GM12878 (cell line): ENCODE results near the gene LDLRAD4. TPM values are rescaled to one million over a fixed set of nuclear protein-coding genes. Genes with fewer than 3 reads are reported as not detected.

Experiments used
- ATAC-seq: fragments of 200-7000 bp; cut with Tn5 transposase; 3 replicates; pipeline ENCODE4 v1.9.1; 2020; ENCODE audit warnings: mild to moderate bottlenecking, moderate library complexity
- BruUV-seq: library from RNA; stranded (reverse); fragments of 400-500 nt; replicated peaks from 2 replicates; lab custom pipeline; 2021; lab: Mats Ljungman, UMichigan
- CTCF ChIA-PET: fragments of 300-600 bp; sonication (Branson Sonifier 250); formaldehyde crosslinking; extraction: SDS; loops from one replicate; lab custom pipeline; 2021; ENCODE audit warnings: inconsistent platforms; lab: Yijun Ruan, JAX
- POLR2A ChIA-PET: fragments of 350-600 bp; formaldehyde crosslinking; extraction: SDS; loops from one replicate; lab custom pipeline; 2021; ENCODE audit warnings: inconsistent platforms; lab: Charles Lee
- RAD21 ChIA-PET: fragments of 300-600 bp; sonication (Branson Sonifier 250); formaldehyde crosslinking; loops from one replicate; lab custom pipeline; 2023; ENCODE audit warnings: antibody characterized with exemption; ENCODE audit not compliant: unreplicated experiment; lab: Charles Lee
- SMC1A ChIA-PET: fragments of 300-600 bp; sonication (Branson Sonifier 250); formaldehyde crosslinking; loops from one replicate; lab custom pipeline; 2023; ENCODE audit not compliant: unreplicated experiment, uncharacterized antibody; lab: Charles Lee
- DNase-seq: peaks from one replicate; pipeline ENCODE4 v3.0.0-alpha.2; 2011; ENCODE audit warnings: low read depth, low spot score
- FAIRE-seq: peaks from 3 replicates; lab custom pipeline; 2011; peaks lifted over from hg19 to GRCh38; lab: Jason Lieb, UNC
- H2AFZ ChIP-seq: 2 replicates; pipeline ENCODE4 v1.6.0; 2011; ENCODE audit warnings: low read depth, low read length, control low read depth; ENCODE audit not compliant: control insufficient read depth
- H3K27ac ChIP-seq: 2 replicates; pipeline ENCODE4 v1.5.1; 2011; ENCODE audit warnings: control low read depth; ENCODE audit not compliant: control insufficient read depth, insufficient read depth
- H3K27me3 ChIP-seq, 2 experiments: replicated peaks in 1 of 2; 2 replicates each; pipeline versions ENCODE4 v1.6.0 to v1.6.1; 2011; ENCODE audit warnings: low read length in 1 of 2; ENCODE audit not compliant: control insufficient read depth in 2 of 2, insufficient read depth in 2 of 2
- H3K36me3 ChIP-seq, 2 experiments: 2 replicates each; pipeline ENCODE4 v1.5.1; 2011; ENCODE audit warnings: low read length in 1 of 2; ENCODE audit not compliant: control insufficient read depth in 2 of 2, insufficient read depth in 2 of 2
- H3K4me1 ChIP-seq: 2 replicates; pipeline ENCODE4 v1.6.1; 2011; ENCODE audit warnings: mild to moderate bottlenecking, low read length, moderate library complexity, mixed read lengths; ENCODE audit not compliant: control insufficient read depth, insufficient read depth
- H3K4me2 ChIP-seq: 2 replicates; pipeline ENCODE4 v1.6.0; 2011; ENCODE audit warnings: control low read depth; ENCODE audit not compliant: control insufficient read depth, insufficient read depth
- H3K4me3 ChIP-seq: fragments of 200-600 bp; sonication (generic); 2 replicates; pipeline ENCODE4 v1.5.1; 2016
- H3K79me2 ChIP-seq: 2 replicates; pipeline ENCODE4 v1.6.0; 2011; ENCODE audit warnings: low read length; ENCODE audit not compliant: control insufficient read depth, insufficient read depth
- H3K9ac ChIP-seq: 2 replicates; pipeline ENCODE4 v1.8.0; 2011; ENCODE audit warnings: low read length, control low read depth, mixed read lengths; ENCODE audit not compliant: control insufficient read depth, insufficient read depth
- H3K9me3 ChIP-seq: replicated peaks from 3 replicates; pipeline ENCODE4 v1.5.1; 2011; ENCODE audit warnings: mild to moderate bottlenecking, low read length; ENCODE audit not compliant: control insufficient read depth, insufficient read depth
- H4K20me1 ChIP-seq: 2 replicates; pipeline ENCODE4 v1.6.0; 2011; ENCODE audit not compliant: control insufficient read depth, insufficient read depth
- ASH2L ChIP-seq: fragments of 300-600, 200-600 bp; sonication (generic); IDR thresholded peaks from 2 replicates; pipeline ENCODE4 v1.6.1; 2017; ENCODE audit warnings: low read depth, mild to moderate bottlenecking, borderline replicate concordance
- EP300 ChIP-seq, 2 experiments: fragments of 150-350 bp in 1 of 2; IDR thresholded peaks; 2 replicates each; pipeline ENCODE4 v1.6.1; 2011 to 2012; ENCODE audit warnings: low read depth in 2 of 2, low read length in 2 of 2, borderline replicate concordance in 1 of 2, improper control_type of control experiment in 1 of 2, inconsistent platforms in 1 of 2; ENCODE audit not compliant: control insufficient read depth in 1 of 2
- JUNB ChIP-seq: IDR thresholded peaks from 2 replicates; pipeline ENCODE4 v1.6.1; 2016; ENCODE audit warnings: antibody characterized with exemption, mild to moderate bottlenecking
- MEF2B ChIP-seq: fragments of 450-650 bp; IDR thresholded peaks from 2 replicates; pipeline ENCODE4 v1.6.1; 2018; ENCODE audit warnings: mild to moderate bottlenecking, moderate library complexity; ENCODE audit not compliant: partially characterized antibody, poor library complexity, severe bottlenecking
- PAX8 ChIP-seq: fragments of 450-650 bp; IDR thresholded peaks from 2 replicates; pipeline ENCODE4 v1.6.1; 2017; ENCODE audit warnings: mild to moderate bottlenecking, moderate library complexity
- POLR2A ChIP-seq: IDR thresholded peaks from 2 replicates; pipeline ENCODE4 v1.6.1; 2011; ENCODE audit warnings: low read depth, mild to moderate bottlenecking, low read length
- SREBF1 ChIP-seq: IDR thresholded peaks from 2 replicates; pipeline ENCODE4 v1.6.1; 2012; ENCODE audit warnings: mild to moderate bottlenecking, low read length
- TAF1 ChIP-seq: IDR thresholded peaks from 2 replicates; pipeline ENCODE4 v1.6.1; 2011; ENCODE audit warnings: mild to moderate bottlenecking, low read depth, low read length, borderline replicate concordance
- TARDBP ChIP-seq: IDR thresholded peaks from 2 replicates; pipeline ENCODE4 v1.6.1; 2016; ENCODE audit warnings: borderline replicate concordance
- ZBTB33 ChIP-seq: fragments of 450-650 bp; IDR thresholded peaks from 2 replicates; pipeline ENCODE4 v1.6.1; 2017; ENCODE audit warnings: mild to moderate bottlenecking
- WGBS: methylation state at CpG from one replicate; pipeline ENCODE4 v1.1.6; 2016; ENCODE audit warnings: low lambda C conversion rate; ENCODE audit not compliant: insufficient replicate concordance, insufficient coverage; ENCODE audit errors: missing lambda C conversion rate; 5-methylcytosine and 5-hydroxymethylcytosine counted together
- in situ Hi-C: fragments of 300-500 bp; cut with MboI; formaldehyde crosslinking; loops from 9 replicates; pipeline ENCODE4 v1.14.3; 2018; ENCODE audit warnings: mixed read lengths
- intact Hi-C: fragments of 100-400 bp; cut with micrococcal nuclease; formaldehyde crosslinking; loops from one replicate; pipeline ENCODE4 v1.14.2; 2022; ENCODE audit not compliant: unreplicated experiment
- polyA plus RNA-seq, 11 experiments: library from polyadenylated mRNA; depleted of rRNA in 4 of 11; unstranded in 6 of 11; stranded (reverse) in 5 of 11; fragments of >200 nt; fragmentation: Nextera tagmentation in 4 of 11; fragmentation: Illumina TruSeq in 1 of 11; extraction: Ambion mirVana in 4 of 11; extraction: Trizol in 1 of 11; gene quantifications; 1 replicate in 1 of 11; 2 replicates in 10 of 11; pipeline versions ENCODE4 v1.2.1 to v1.2.3, GENCODE V29; 2011 to 2016; ENCODE audit warnings: inconsistent platforms in 2 of 11, missing spikeins in 2 of 11, low read depth in 1 of 11
- total RNA-seq, 4 experiments: library from RNA; depleted of rRNA in 3 of 4; stranded (reverse); fragments of >200 nt in 3 of 4; fragmentation: Illumina TruSeq in 1 of 4; extraction: Trizol in 1 of 4; gene quantifications; 2 replicates each; pipeline versions ENCODE4 v1.2.1 to v1.2.3, GENCODE V29; 2013 to 2021
- TF ChIP-seq, protein P1 (sequence below), 3 experiments: IDR thresholded peaks in 2 of 3; conservative IDR thresholded peaks in 1 of 3; 2 replicates each; pipeline ENCODE4 v1.5.1; 2011; ENCODE audit warnings: low read depth in 3 of 3, low read length in 3 of 3, mild to moderate bottlenecking in 3 of 3, control low read depth in 2 of 3, moderate library complexity in 2 of 3, inconsistent platforms in 1 of 3, mixed read lengths in 1 of 3; ENCODE audit not compliant: control insufficient read depth in 2 of 3, insufficient read depth in 1 of 3; ENCODE audit errors: extremely low read depth in 1 of 3

Gene LDLRAD4
- total and polyA plus RNA-seq, 10 of the 15 experiments (the other 5 are each of a cell fraction or from before 2014, with no cell fraction given) = 2.7 to 16.8 (median 11.2) TPM

DNA sequence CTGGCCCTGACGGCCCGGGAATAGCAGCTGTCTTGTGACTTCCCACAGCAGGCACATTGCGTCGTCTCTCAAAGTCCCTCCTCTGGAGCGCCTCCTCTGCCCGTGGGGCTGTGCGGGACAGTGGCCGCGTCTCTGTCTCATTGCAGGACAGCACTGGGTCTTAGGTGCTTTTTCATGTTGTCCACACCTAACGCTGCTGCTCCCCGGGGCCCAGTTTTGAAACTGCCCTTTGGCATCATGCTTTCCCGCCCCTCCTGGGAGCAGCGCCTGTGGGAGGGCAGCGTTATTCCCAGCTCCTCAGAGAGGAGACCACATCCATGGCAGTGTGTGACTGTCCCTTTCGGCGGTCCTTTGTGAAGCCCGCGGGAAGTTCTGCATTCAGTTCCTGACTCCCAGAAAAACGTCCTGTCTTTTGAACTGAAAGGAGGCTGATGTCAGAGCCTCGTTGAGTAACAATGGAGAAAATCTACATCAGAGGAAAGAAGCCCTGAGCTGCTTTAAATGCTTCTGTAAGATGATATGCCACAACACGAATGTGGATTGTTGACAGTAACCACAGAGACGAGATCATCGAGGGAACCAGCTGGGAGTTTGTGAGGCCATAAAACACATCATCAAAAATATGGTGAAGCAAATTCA lies 281.8 kb downstream of the LDLRAD4 start (continued):
- no peak for TF ChIP-seq JUNB
- no peak for TF ChIP-seq POLR2A
- TF ChIP-seq EP300 (IDR thresholded peaks at IDR 0.05; ENCODE audit: borderline replicate concordance in 1 of 2, control insufficient read depth in 1 of 2, low read depth in 2 of 2, low read length in 2 of 2) = no peak
- no peak for TF ChIP-seq MEF2B
- no peak for TF ChIP-seq ASH2L
- no peak for TF ChIP-seq SREBF1
- TF ChIP-seq, all 136 proteins: peak for 0

DNA sequence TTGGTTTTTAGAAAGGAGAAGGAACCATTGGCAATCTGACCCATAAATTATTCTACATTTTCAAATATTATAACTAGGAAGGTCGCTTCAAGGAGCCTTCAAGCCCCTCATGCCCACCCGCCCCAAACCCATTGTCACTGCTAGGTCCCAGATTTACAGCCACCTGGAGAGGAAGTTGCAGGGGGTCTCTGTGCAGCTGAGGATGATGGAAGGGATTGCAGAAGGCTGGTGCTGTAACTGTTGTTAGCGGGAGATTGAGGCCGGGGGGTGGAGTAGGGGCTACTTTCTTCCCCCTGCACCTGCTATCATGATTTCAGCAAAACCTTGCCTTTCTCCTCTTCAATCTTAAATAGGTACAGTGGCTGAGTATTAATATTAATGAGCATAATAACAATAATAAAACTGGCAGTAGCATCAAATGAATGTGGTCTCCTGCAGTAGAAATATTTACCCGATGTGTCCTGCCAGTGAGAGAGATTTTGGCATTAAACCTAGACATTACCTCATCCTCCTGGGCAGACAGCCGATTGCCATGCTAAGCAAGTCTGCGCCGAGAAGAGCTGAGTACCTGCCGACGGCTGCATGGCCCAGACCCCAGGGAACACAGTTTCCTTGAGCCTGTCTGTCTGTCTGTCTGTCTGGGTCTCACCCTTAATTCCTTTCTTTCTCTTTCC lies 282.4 kb downstream of the LDLRAD4 start:
- no peak overlapping the region for H2AFZ ChIP-seq
- no peak for ATAC-seq
- ChIA-PET RAD21 (interaction anchor here (1.0 to 1.7 kb wide), 3 partner anchors 173 to 341 kb away, joined by 3 to 13 read pairs (median 3); no protein-coding TSS in a partner anchor), CTCF (interaction anchor here (1.2 to 1.7 kb wide), 2 partner anchors 56 to 285 kb away, joined by 3 to 9 read pairs; no protein-coding TSS in a partner anchor), SMC1A (interaction anchor here (1.2 to 1.6 kb wide), 3 partner anchors 17 to 341 kb away, joined by 4 to 10 read pairs (median 5); no protein-coding TSS in a partner anchor), POLR2A (no interaction called here)
- no peaks in the 10 kb centered on the region for H3K36me3 ChIP-seq
- no peak for FAIRE-seq
- H3K4me2 ChIP-seq = no peak overlapping the region
- H3K27me3 ChIP-seq = peaks cover 0 to 4% of the 10 kb centered on the region in 2 experiments; a peak in 2 of 4 replicates
- H3K79me2 ChIP-seq = no peaks in the 10 kb centered on the region
- H4K20me1 ChIP-seq = no peaks in the 10 kb centered on the region
- H3K9me3 ChIP-seq = no peaks in the 10 kb centered on the region; the same call in 2 of the 3 replicates
- in situ Hi-C loops = no loop called here
- TF ChIP-seq, protein P1, sequence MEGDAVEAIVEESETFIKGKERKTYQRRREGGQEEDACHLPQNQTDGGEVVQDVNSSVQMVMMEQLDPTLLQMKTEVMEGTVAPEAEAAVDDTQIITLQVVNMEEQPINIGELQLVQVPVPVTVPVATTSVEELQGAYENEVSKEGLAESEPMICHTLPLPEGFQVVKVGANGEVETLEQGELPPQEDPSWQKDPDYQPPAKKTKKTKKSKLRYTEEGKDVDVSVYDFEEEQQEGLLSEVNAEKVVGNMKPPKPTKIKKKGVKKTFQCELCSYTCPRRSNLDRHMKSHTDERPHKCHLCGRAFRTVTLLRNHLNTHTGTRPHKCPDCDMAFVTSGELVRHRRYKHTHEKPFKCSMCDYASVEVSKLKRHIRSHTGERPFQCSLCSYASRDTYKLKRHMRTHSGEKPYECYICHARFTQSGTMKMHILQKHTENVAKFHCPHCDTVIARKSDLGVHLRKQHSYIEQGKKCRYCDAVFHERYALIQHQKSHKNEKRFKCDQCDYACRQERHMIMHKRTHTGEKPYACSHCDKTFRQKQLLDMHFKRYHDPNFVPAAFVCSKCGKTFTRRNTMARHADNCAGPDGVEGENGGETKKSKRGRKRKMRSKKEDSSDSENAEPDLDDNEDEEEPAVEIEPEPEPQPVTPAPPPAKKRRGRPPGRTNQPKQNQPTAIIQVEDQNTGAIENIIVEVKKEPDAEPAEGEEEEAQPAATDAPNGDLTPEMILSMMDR (IDR thresholded peaks at IDR 0.05 in 2 of 3, conservative IDR thresholded peaks at IDR 0.05 in 1 of 3; ENCODE audit: control insufficient read depth in 2 of 3, extremely low read depth in 1 of 3, insufficient read depth in 1 of 3, low read depth in 3 of 3, low read length in 3 of 3) = no peak
- TF ChIP-seq PAX8 (no peak), ZBTB33 (no peak), TAF1 (no peak), TARDBP (no peak)
- H3K4me3 ChIP-seq = no peak overlapping the region
- BruUV-seq = no TSS peak
- H3K27ac ChIP-seq = no peak overlapping the region
- intact Hi-C loops = no loop called here
- no peak overlapping the region for H3K9ac ChIP-seq
- peaks cover 12% of the 10 kb centered on the region for H3K4me1 ChIP-seq
- DNase-seq = no peak
- WGBS = 50% methylated on average over 10 of the region's 10 CpGs
